IPS-18c (cell line): ENCODE data around the gene TOP2B.

ENCODE experiments used
- H3K4me3 ChIP-seq: 2 replicates; pipeline ENCODE4 v1.7.0; 2013; ENCODE audit warnings: low read depth, mild to moderate bottlenecking, low read length, moderate library complexity; ENCODE audit not compliant: insufficient read depth
- H3K9me3 ChIP-seq: one replicate; pipeline ENCODE4 v1.6.1; 2013; ENCODE audit warnings: mild to moderate bottlenecking, low read length, moderate library complexity; ENCODE audit not compliant: control insufficient read depth, insufficient read depth

Gene TOP2B

DNA sequence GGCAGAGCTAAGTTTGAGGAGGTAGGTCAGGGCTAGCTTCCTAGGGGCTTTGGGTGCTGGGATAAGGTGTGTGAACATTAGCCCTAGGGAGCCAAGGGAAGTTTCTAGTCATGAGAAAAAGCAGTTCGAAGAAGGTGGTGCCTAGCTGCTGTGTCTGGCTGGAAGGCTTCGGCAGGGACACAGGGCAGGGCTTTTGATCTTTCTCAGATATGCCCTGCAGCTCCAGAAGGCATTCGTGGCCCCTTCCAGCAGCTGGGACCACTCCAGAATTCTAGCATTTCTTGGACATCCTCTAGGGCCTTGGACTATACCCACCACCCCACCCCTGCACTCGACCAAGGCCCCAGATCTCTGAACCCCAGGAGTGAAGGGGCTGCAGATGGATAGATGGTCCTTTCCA, 88.6 kb downstream of the TOP2B start:
- Histone ChIP-seq H3K4me3 (no peak overlapping the region), H3K9me3 (no peaks in the 10 kb centered on the region)

- H3K4me3 ChIP-seq: no peak overlapping the region
- no peaks in the 10 kb centered on the region for H3K9me3 ChIP-seq
Observed at GRCh38 chr3:25575001-25575400, 89.7 kb downstream of the TOP2B start.

GRCh38 chr3:25574172-25574765, 90.4 kb downstream of the TOP2B start:
- no peaks in the 10 kb centered on the region for H3K9me3 ChIP-seq
- H3K4me3 ChIP-seq: no peak overlapping the region

DNA sequence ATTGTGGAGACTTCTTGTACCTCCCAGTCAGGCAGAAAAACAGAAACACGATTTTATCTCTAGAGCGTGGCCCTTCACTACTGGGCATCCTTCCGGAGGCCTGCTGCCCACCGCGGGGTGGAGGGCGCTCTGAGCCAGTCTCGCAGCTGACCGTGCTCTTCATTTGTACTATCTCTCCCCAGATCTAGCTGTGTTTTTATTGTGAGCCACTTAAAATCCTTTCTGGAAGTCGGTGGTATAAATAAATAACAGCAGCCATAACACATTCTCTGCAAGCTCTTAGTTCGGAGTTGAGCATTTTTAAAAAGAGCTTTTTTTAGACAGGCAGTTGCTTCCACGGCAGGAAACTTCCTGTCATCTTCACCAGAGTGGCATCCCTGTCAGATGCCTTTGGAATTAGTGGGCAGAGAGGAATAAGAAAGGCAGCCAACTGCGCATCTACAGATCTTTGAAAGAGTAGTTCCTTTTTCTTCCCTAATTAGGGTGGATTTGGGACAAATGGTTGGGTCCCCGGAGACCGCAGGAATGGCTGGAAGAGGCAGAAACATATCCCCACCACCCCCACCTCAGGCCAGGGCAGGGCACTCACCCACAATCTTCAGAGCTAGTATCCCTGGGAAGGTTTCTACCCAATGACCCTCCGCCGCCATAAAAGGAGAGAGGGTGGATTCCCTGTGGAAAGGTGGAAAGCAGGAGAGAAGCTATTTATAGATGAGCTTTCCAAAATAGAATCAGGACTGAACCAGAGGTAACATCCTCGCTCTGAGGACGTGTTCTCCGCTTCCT, 91.1 kb downstream of the TOP2B start:
- Histone ChIP-seq H3K4me3 (no peak overlapping the region), H3K9me3 (no peaks in the 10 kb centered on the region)

- no peaks in the 10 kb centered on the region for H3K9me3 ChIP-seq
- H3K4me3 ChIP-seq: no peak overlapping the region
Observed at GRCh38 chr3:25572919-25573385, 91.8 kb downstream of the TOP2B start.

DNA sequence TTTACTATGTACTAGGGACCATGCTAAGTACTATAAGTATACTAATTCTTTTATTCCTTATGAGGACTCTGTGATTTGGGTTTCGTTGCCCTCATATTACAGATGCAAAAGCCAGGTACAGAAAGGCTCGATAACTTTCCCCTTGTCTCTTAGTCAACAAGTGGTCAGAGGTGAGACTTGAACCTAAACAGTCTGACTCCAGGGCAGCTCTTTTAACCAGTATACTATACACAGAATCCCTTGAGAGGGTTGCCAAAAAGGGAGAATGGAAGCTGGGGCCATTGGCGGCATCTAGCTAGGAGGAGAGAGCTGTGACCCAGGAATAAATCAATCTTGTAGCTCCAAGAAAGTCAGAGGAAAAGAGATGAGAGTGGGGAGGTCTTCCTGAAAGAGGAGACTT, 92.4 kb downstream of the TOP2B start:
- H3K9me3 ChIP-seq: no peaks in the 10 kb centered on the region
- H3K4me3 ChIP-seq: no peak overlapping the region

GRCh38 chr3:25571285-25571684, 93.4 kb downstream of the TOP2B start:
- Histone ChIP-seq H3K4me3 (no peak overlapping the region), H3K9me3 (no peaks in the 10 kb centered on the region)

GRCh38 chr3:25568525-25569078, 96.1 kb downstream of the TOP2B start:
- no peaks in the 10 kb centered on the region for H3K9me3 ChIP-seq

GRCh38 chr3:25567806-25568524, 96.7 kb downstream of the TOP2B start:
- H3K4me3 ChIP-seq: no peak overlapping the region; the same call in 1 of the 2 replicates
- H3K9me3 ChIP-seq: no peaks in the 10 kb centered on the region

More at GRCh38 chr3:25568525-25569078, 96.1 kb downstream of the TOP2B start:
- H3K4me3 ChIP-seq: no peak overlapping the region

GRCh38 chr3:25567388-25567787, 97.3 kb downstream of the TOP2B start:
- Histone ChIP-seq H3K9me3 (no peaks in the 10 kb centered on the region), H3K4me3 (no peak overlapping the region)

DNA sequence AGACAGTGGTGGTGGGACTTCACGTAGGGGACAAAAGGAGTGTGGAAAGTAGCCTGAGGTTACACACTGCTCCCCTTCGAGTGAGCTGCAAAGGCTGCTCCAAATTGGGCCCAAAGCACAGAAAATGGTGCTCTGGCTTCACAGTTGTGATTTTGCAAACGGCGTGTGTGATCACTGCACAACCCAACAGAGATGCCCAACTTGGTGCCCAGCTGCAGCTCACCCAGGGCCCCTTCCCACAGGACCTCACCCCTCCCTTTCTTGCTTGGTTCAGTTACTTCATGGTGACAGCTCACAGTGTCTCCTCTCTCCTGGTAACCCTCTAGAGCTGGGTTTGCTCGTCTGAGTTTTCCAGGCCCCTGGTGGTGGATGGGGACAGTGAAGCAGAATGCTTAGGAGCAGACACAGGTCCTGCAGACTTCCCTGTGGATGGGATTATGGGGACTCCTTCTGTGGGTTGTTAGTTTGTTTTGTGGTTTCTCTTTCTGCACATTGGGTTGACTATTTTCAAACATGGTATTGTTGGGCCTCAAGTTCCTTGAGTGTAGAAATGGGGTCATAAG, 98.3 kb downstream of the TOP2B start:
- no peaks in the 10 kb centered on the region for H3K9me3 ChIP-seq
- H3K4me3 ChIP-seq: no peak overlapping the region

DNA sequence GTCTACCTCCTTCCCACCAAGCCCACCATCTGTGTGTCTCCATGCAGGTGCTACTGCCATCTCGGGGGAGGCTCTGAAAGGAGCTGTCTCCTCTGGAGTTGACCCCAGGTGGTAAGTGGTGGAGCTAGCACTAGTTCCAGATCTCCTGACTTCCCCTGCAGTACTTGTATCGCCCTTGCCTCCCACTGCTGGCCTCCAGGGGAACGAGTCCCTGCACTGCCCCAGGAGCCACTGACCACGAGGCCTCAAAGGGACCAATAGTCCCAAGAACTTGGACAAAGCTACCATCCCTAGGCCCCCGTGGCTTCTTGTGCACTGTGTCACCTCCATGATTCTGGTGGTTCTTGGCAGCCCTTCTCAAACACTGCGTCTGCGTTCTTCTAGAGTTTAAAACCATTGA, 98.9 kb downstream of the TOP2B start:
- Histone ChIP-seq H3K4me3 (no peak overlapping the region), H3K9me3 (no peaks in the 10 kb centered on the region)

- Histone ChIP-seq H3K4me3 (no peak overlapping the region), H3K9me3 (no peaks in the 10 kb centered on the region)
Observed at GRCh38 chr3:25564075-25564474, 100.6 kb downstream of the TOP2B start.

DNA sequence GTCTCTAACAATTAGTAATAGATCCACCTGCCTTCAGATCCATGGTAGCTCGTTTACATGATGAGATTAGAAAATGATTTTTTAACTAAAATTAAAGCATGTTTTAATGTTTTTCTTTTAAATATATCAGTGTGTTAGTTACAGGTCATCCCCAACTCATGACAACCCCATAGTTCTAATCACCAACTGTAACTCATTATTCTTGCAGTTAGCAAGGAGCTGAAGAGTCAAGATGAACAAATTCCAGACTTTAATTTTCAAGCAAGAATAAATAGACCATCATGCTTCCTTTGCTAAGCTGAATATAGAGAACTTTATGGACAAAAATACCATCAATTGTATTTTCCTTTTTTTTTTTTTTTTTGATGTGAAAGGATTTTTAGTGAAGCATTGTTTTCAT, 101.1 kb downstream of the TOP2B start:
- Histone ChIP-seq H3K4me3 (no peak overlapping the region), H3K9me3 (no peaks in the 10 kb centered on the region)

DNA sequence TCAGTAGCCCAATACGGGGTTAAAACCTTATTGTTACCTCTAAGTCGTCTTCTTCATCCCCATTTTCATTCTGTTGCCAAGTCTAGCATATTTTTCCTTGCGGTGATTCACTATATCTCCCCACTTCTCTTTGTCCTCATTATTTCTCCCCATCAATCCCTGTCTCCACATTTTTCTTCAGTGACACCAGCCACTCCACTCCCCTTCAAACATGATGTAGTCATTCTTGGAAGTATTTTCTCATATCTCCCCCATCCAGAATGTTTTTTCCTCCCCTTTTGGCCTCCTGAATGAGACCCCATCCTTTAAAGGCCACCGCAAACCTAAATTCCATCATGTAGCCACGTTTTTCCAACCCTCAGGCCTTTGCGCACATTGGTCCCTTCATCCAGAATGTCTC, 105.9 kb downstream of the TOP2B start:
- no peak overlapping the region for H3K4me3 ChIP-seq
- no peaks in the 10 kb centered on the region for H3K9me3 ChIP-seq

DNA sequence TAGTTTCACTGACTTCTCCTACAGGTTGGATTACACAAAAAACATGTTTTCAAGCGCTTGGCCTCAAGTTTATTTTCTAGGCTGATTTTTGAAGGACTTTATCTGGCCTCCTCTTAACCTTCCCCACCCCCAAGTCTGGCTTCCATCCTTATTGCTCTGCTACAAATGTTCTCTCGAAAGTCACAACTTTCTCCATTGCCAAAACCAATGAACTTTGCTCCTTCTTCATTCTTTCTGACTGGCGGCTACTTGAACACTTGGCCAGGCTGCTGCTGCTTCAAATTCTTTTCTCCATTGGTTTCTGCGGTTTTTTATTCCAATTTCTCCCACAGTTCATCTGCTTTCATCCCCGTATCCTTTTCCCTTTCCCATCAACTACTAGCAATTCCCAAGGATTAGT, 106.6 kb downstream of the TOP2B start:
- peaks cover under 1% of the 10 kb centered on the region for H3K9me3 ChIP-seq
- H3K4me3 ChIP-seq: no peak overlapping the region

DNA sequence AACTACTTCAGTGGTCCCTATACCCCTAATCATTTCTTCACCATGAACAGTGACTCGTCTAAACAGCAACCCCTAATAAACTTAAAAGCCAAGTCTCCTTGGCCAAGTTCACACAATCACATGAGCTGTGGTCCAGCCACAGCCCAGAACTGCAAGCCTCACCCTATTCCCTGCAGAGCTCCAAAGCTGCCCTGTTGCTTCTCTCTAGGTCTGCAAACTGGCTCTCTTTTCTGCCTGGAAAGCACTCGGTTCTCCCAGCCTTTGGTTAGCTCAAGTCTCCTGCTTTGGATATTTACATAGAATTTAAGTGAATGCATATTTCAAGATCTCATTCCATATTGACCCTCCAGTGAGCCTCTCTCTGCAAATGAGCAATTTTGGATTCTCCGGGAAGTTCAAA, 107.0 kb downstream of the TOP2B start:
- H3K9me3 ChIP-seq: peaks cover 2% of the 10 kb centered on the region
- H3K4me3 ChIP-seq: no peak overlapping the region
